Ramos (cell line): ENCODE data around the gene TUBA4A.

Experiments used
- in situ Hi-C: fragments of 300-500 bp; cut with MboI; formaldehyde crosslinking; loops from one replicate; pipeline ENCODE4 v1.14.3; 2022; ENCODE audit warnings: low sequenced_read_pairs; ENCODE audit not compliant: unreplicated experiment

Gene TUBA4A

GRCh38 chr2:219253753-219254589, at the start of gene TUBA4A:
Gene TUBA4A (minus strand): TSS chr2:219253918. CDS start chr2:219253858, 60 bp downstream.
- in situ Hi-C loops: no loop called here

DNA sequence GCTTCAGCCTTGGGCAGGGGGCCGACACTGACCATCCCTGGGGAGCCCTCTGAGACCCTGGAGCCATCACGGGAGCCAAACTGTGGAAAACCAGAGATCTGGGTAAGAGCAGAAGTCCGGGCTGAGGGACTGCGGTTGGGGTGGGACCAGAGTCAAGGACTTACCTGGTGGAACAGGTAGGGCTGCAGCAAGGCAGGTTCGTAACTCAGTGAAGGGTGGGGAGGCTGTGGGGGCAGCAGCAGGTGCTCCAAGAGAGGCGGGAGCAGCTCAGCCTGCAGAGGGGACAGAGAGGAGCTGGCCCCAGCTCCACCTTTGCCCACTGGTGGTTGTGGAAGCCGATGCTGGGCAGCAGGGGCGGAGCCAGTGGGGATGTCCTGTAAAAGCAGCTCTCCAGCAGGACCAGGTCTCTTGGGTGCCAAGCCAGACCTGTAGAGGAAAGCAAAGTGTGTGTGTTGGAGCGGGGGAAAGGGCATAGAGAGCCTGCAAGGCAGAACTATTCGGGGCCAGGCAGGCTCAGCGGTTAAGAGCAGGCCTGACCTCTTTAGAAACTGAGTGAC, 48.8 kb upstream of the TUBA4A start:
- in situ Hi-C loops: no loop called here

DNA sequence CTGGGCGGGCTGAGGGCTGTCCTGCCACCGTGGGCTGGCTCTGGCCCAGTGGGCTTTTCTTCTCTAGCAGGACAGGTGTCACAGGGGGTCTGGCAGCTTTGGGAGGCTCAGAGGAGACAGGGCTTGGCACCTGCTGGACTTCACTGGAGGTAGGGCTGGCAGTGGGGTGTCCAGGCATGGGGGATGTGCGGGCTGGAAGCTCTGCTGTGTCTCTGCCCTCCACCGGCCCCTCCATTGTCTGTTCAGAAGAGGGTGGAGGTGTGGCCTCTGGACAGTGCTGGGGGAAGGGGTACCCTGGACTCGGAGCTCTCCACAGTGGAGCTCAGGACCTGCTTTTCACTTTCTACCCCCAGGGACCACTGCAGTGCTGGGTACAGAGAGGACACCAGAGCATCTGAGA, 46.3 kb upstream of the TUBA4A start:
- in situ Hi-C loops: no loop called here

DNA sequence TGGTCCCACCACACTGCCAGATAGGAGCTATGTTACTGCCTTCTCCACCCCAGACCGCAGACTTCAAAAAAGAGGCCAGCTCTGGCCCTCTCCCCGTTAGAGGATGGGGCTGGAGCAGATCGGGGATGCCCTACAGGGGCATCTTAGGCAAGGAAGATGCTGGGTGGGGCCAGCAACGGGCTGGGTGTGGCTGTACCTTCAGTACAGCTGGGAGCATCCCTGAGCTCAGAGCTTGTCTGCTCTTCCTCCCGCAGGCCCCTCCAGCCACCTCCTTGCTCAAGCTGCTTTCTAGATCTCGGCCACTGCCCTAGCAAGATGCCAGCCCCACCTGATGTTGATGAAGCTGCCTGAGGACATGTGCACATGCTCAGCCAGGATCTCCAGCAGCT, 45.6 kb upstream of the TUBA4A start:
- in situ Hi-C loops: loop anchor here (5.0 kb wide), 1 partner anchor 137 kb away; the partner anchor contains the start of gene NHEJ1

- in situ Hi-C loops: loop anchor here (5.0 kb wide), 1 partner anchor 137 kb away; the partner anchor contains the start of gene NHEJ1
Observed at GRCh38 chr2:219298759-219299371, 45.1 kb upstream of the TUBA4A start.

GRCh38 chr2:219297766-219298456, 44.2 kb upstream of the TUBA4A start:
- in situ Hi-C loops: loop anchor here (5.0 kb wide), 1 partner anchor 136 kb away; the partner anchor contains the start of gene NHEJ1

DNA sequence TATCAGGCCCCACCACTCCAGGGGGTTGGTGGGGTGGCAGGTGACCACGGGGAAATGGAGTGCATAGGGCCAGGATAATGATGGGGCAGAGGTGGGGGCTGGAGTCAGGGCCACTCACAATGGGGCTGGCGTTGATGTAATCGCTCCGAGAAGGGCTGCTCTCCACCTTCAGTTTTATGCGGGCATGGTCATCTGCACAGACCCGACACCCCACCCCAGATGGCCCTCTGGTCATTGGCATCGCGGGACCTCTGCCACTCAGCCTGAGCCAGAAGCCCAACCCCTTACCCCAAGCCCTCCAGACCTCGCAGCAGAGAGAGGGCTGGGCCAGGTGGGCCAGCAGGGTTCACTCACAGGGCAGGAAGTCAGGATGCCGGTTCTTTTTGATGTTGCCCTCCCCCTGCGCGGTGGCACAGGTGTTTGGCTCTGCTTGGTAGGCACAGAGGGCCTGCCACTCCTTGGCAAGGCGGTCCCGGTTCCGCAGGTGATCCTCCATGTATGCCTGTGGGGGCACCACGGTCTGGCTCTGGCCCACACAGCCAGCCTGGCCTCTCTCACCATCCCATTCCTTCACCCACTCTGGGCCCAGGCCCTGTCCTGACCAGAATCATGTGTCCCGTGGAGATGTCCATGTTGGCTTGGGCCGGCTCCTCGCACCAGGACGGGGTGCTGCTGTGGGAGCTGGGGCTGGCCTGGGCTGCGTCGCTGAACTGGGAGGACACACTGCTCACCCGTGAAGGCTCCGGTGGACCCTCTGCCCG, 43.1 kb upstream of the TUBA4A start:
- in situ Hi-C loops: loop anchor here (5.0 kb wide), 1 partner anchor 135 kb away; the partner anchor contains the start of gene NHEJ1

- in situ Hi-C loops: loop anchor here (5.0 kb wide), 1 partner anchor 134 kb away; the partner anchor contains the start of gene NHEJ1
Observed at GRCh38 chr2:219296142-219296541, 42.4 kb upstream of the TUBA4A start.

- in situ Hi-C loops: loop anchor here (5.0 kb wide), 2 partner anchors 47 to 132 kb away; partner anchors contain the start of genes GLB1L, NHEJ1 and STK16
Observed at GRCh38 chr2:219294356-219295351, 40.9 kb upstream of the TUBA4A start.

DNA sequence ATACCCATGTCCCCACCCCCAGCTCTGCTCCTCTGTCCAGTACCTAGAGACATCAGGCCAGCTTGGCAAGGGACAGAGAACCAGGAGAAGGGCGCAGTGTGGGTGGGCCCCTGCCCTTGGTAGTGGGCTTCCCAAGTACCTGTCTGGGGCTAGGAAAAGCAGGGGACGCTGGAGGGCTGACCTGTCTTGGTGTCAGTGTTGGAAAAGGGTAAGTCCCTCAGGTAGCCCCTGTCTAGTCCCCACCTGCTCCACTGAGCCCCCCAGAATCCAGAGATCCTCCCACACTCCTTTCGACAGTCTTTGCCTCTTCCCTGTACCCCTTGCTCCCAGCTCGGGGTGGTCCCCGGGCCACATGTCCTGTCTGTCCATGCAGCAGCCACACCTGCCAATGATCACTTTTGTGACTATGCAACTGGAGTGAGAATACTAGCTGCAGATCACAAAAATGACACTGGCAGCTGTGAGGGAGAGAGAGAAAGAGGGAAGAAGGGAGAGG, 40.1 kb upstream of the TUBA4A start:
- in situ Hi-C loops: loop anchor here (5.0 kb wide), 1 partner anchor 46 kb away; the partner anchor contains the start of genes GLB1L and STK16

DNA sequence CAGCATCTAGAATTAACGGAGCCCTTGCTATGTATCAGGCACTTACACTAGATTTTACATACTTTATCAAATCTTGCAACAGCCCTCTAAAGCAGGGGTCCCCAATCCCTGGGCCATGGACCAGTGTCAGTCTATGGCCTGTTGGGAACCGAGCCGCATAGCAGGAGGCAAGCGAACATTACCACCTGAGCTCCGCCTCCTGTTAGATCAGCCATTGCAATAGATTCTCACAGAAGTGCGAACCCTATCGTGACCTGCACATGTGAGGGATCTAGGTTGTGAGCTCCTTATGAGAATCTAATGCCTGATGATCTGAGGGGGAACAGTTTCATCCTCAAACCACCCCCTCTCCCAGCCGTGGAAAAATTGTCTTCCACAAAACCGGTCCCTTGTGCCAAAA, 38.9 kb upstream of the TUBA4A start:
- in situ Hi-C loops: loop anchor here (5.0 kb wide), 1 partner anchor 45 kb away; the partner anchor contains the start of genes GLB1L and STK16

DNA sequence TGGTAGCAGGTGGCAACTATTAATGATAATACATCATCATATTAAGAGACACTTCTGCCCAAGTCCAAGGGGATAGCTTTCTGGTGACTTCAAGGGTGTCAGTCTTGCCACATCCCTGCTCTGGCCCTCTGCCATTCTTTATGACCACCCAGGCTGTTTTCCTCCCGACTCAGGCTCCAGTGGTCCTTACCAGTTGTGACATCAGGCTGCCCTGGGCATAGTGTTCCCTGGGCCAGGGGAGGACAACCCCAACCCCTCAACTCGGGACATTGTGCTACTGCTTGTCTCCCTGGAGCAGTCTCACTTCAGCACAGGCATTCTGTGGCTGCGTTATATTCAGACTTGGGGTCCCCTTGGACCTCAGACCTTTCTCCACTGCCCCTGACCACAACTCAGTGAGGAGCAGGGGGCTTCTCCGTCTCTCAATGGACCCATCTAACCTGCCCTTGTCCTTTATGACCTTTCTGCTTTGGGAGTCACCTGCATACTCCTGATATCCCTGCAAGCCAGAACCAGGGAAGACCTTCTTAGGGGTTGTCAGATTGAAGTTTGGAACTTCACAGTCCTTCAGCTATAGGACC, 38.3 kb upstream of the TUBA4A start:
- in situ Hi-C loops: loop anchor here (5.0 kb wide), 1 partner anchor 45 kb away; the partner anchor contains the start of genes GLB1L and STK16

GRCh38 chr2:219291394-219291793, 37.7 kb upstream of the TUBA4A start:
- in situ Hi-C loops: loop anchor here (5.0 kb wide), 1 partner anchor 44 kb away; the partner anchor contains the start of genes GLB1L and STK16

GRCh38 chr2:219290381-219291171, 36.9 kb upstream of the TUBA4A start:
- in situ Hi-C loops: loop anchor here (5.0 kb wide), 1 partner anchor 43 kb away; the partner anchor contains the start of genes GLB1L and STK16

DNA sequence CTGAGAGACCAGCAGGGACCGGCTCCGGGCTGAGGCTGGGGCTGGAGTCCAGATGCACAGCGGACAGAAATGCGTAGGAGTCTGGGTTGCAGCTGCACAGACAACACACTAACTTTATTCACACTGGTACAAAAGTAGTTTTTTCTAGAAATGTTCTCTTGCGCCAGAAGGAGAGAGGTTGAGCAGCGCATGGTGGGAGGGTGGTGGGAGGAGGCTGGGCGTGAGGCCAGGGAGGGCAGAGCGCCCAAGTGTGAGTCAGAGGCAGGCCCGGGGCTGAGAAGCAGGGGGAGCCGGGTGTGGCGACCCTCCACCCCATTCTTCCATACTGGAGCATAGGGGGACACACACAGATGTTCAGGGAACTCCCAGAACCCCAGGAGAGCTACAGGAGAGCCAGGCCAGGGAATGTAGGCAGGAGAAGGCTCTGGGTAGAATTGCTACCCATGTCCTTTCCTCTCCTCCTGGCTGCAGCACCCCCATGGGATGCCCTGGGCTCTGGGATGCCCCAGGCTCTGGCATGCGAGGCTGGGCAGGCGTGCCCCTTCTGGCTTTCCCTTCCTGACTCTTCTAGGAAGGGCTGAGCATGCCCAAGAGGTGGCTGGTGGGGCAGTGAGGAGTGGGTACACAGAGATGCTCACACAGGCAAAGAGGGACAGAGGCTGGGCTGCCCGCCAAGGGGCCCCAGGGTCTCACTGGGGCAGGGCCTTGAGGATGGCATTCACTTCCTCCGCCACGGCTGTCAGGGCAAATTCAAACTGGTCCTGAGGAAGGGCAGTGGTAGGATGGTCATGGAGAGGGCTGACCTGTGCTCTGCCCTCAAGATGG, 36.0 kb upstream of the TUBA4A start:
- in situ Hi-C loops: loop anchor here (5.0 kb wide), 1 partner anchor 42 kb away; the partner anchor contains the start of genes GLB1L and STK16

- in situ Hi-C loops: no loop called here
Observed at GRCh38 chr2:219289195-219289536, 35.4 kb upstream of the TUBA4A start.
